Kidney epithelial cell (primary cell): Measurements from ENCODE around the gene ANKRD13A. TPM values are rescaled to one million over a fixed set of nuclear protein-coding genes. Genes with fewer than 3 reads are reported as not detected.

Source experiments
- DNase-seq: peaks from one replicate; pipeline ENCODE4 v3.0.0-alpha.2; 2010; ENCODE audit warnings: low read depth
- H3K27me3 ChIP-seq: 2 replicates; pipeline ENCODE4 v1.6.0; 2011; ENCODE audit warnings: low read length; ENCODE audit not compliant: control insufficient read depth, insufficient read depth
- H3K36me3 ChIP-seq: 2 replicates; pipeline ENCODE4 v1.5.1; 2011; ENCODE audit warnings: low read length; ENCODE audit not compliant: control insufficient read depth, insufficient read depth
- H3K4me3 ChIP-seq: 2 replicates; pipeline ENCODE4 v1.5.1; 2011; ENCODE audit warnings: low read depth, mild to moderate bottlenecking, control low read depth, low read length
- CTCF ChIP-seq: IDR thresholded peaks from 2 replicates; pipeline ENCODE4 v1.5.1; 2011; ENCODE audit warnings: mild to moderate bottlenecking, moderate library complexity, low read length, control low read depth, inconsistent platforms; ENCODE audit not compliant: insufficient read depth, poor library complexity, severe bottlenecking
- total RNA-seq: library from RNA; depleted of rRNA; stranded (reverse); fragments of >200 nt; gene quantifications from 2 replicates; pipeline ENCODE4 v1.2.3, GENCODE V29; 2015

The ANKRD13A gene
- total RNA-seq, 1 donor from 2014 or later = 40.6 TPM

GRCh38 chr12:109987615-109988014 lies 11.6 kb upstream of the ANKRD13A start:
- DNase-seq = no peak
- Histone ChIP-seq H3K27me3 (no peaks in the 10 kb centered on the region), H3K4me3 (no peak overlapping the region), H3K36me3 (peaks cover 2% of the 10 kb centered on the region)
- TF ChIP-seq CTCF = no peak

DNA sequence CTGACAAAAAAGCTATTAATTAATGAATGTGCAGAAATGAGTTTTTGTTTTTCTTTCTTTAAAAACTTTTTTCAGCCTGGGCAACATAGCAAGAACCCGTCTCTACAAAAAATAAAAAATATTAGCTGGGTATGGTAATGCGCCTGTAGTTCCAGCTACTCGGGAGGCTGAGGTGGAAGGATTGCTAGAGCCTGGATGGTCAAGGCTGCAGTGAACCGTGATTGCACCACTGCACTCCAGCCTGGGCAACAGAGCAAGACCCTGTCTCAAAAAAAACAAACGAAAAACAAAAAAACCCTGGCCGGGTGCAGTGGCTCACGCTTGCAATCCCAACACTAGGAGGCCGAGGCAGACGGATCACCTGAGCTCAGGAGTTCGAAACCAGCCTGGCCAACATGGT lies 11.0 kb upstream of the ANKRD13A start:
- no peaks in the 10 kb centered on the region for H3K27me3 ChIP-seq
- H3K36me3 ChIP-seq = peaks cover 2% of the 10 kb centered on the region
- no peak for DNase-seq
- H3K4me3 ChIP-seq = no peak overlapping the region
- TF ChIP-seq CTCF = no peak

- no peak for TF ChIP-seq CTCF
- H3K4me3 ChIP-seq = no peak overlapping the region
- no peak for DNase-seq
- H3K27me3 ChIP-seq = no peaks in the 10 kb centered on the region
- H3K36me3 ChIP-seq = peaks cover 2% of the 10 kb centered on the region
These were observed 10.3 kb upstream of the ANKRD13A start for GRCh38 chr12:109988903-109989302.

DNA sequence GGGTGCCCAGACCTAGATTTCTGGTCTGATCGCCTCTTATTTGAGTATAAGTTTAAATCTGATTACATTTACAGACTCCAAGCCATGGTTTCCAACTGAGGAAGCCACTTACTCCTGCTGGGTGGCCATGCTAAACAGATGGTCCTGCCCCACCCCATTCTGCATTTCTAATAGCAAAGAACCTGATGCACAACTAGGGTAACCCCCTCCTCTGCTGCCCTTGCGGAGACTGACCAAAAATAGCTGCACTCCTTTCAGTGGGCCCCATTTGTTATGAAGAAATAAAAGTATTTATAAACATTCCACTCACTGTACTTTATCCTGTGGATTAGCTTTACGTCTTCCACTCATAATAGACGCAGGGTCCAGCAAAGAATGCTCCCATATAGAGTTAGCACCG lies 9.8 kb upstream of the ANKRD13A start:
- no peak for DNase-seq
- no peak overlapping the region for H3K4me3 ChIP-seq
- peaks cover 2% of the 10 kb centered on the region for H3K36me3 ChIP-seq
- no peaks in the 10 kb centered on the region for H3K27me3 ChIP-seq
- no peak for TF ChIP-seq CTCF

DNA sequence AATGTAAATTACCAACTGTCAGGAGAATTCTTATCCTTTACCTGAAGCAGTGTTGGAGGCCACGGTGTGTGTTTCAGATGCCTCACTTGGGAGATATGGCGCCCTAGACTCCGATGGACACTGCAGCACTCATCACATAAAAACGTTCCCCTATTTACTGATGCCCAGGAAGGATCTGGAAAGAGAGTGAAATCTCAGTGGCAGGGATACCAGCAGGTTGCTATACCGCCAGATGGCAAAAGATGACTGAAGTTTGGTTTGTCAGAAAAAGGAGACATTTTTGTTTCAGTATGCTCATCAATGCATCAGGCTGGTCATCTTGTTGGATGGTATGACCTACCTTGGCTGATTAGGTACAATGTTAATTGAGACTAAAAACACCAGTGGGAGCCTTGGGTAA lies 7.6 kb upstream of the ANKRD13A start:
- H3K36me3 ChIP-seq = peaks cover 2% of the 10 kb centered on the region
- no peak for TF ChIP-seq CTCF
- no peak for DNase-seq
- H3K27me3 ChIP-seq = no peaks in the 10 kb centered on the region
- no peak overlapping the region for H3K4me3 ChIP-seq

- TF ChIP-seq CTCF = no peak
These were observed 6.1 kb upstream of the ANKRD13A start for GRCh38 chr12:109993091-109993490.

More at GRCh38 chr12:109993091-109993490, 6.1 kb upstream of the ANKRD13A start:
- Histone ChIP-seq H3K4me3 (no peak overlapping the region), H3K36me3 (peaks cover 2% of the 10 kb centered on the region), H3K27me3 (no peaks in the 10 kb centered on the region)
- DNase-seq = no peak
